SJCRH30 (cell line): Measurements from ENCODE around the gene RAD51. TPM values are rescaled to one million over a fixed set of nuclear protein-coding genes. Genes with fewer than 3 reads are reported as not detected.

Experiments used
- DNase-seq, 2 experiments: peaks; one replicate each; pipeline ENCODE4 v3.0.0-alpha.2; 2015 to 2020
- H3K27ac ChIP-seq: fragments of 250-450 bp; sonication (Bioruptor Pico); 2 replicates; pipeline ENCODE4 v1.5.1; 2020; ENCODE audit warnings: mild to moderate bottlenecking, moderate library complexity
- H3K27me3 ChIP-seq: fragments of 250-450 bp; sonication (Bioruptor Pico); 2 replicates; pipeline ENCODE4 v1.5.1; 2020; ENCODE audit warnings: mild to moderate bottlenecking, moderate library complexity
- H3K36me3 ChIP-seq: fragments of 250-450 bp; sonication (Bioruptor Pico); 2 replicates; pipeline ENCODE4 v1.5.1; 2020; ENCODE audit warnings: mild to moderate bottlenecking, moderate library complexity
- H3K4me1 ChIP-seq: fragments of 250-450 bp; sonication (Bioruptor Pico); 2 replicates; pipeline ENCODE4 v1.5.1; 2020; ENCODE audit warnings: mild to moderate bottlenecking, moderate library complexity
- H3K4me3 ChIP-seq: fragments of 250-450 bp; sonication (Bioruptor Pico); 2 replicates; pipeline ENCODE4 v1.5.1; 2020; ENCODE audit warnings: mild to moderate bottlenecking, moderate library complexity
- H3K9me3 ChIP-seq: fragments of 250-450 bp; sonication (Bioruptor Pico); replicated peaks from 2 replicates; pipeline ENCODE4 v1.5.1; 2020; ENCODE audit warnings: mild to moderate bottlenecking, moderate library complexity
- total RNA-seq: library from RNA; depleted of rRNA; stranded (reverse); fragments of >200 nt; shearing (Covaris generic); gene quantifications from 2 replicates; pipeline ENCODE4 v1.2.3, GENCODE V29; 2014

Gene RAD51
- total RNA-seq, 1 experiment from 2014 or later: 48.0 TPM

- Histone ChIP-seq H3K27ac (peak overlapping the region; percentile 92), H3K36me3 (peaks cover 12% of the 10 kb centered on the region), H3K9me3 (no peaks in the 10 kb centered on the region), H3K27me3 (no peaks in the 10 kb centered on the region), H3K4me3 (peak overlapping the region; percentile 72), H3K4me1 (peaks cover 5% of the 10 kb centered on the region)
- no peak for DNase-seq
Observed at GRCh38 chr15:40695469-40695890, 506 bp downstream of the RAD51 start.

- Histone ChIP-seq H3K4me1 (peaks cover 5% of the 10 kb centered on the region), H3K9me3 (no peaks in the 10 kb centered on the region), H3K27me3 (no peaks in the 10 kb centered on the region), H3K4me3 (peak overlapping the region; percentile 72), H3K36me3 (peaks cover 18% of the 10 kb centered on the region), H3K27ac (no peak overlapping the region)
- no peak for DNase-seq
Observed at GRCh38 chr15:40696228-40696627, 1.3 kb downstream of the RAD51 start.

GRCh38 chr15:40697916-40698315 is 2.9 kb downstream of the RAD51 start:
- peak; percentile 73 to 85 for DNase-seq
- H3K4me3 ChIP-seq: no peak overlapping the region
- H3K27me3 ChIP-seq: no peaks in the 10 kb centered on the region
- peak overlapping the region; percentile 0; the same call in 1 of the 2 replicates for H3K27ac ChIP-seq
- H3K36me3 ChIP-seq: peaks cover 30% of the 10 kb centered on the region
- peaks cover 5% of the 10 kb centered on the region for H3K4me1 ChIP-seq
- H3K9me3 ChIP-seq: no peaks in the 10 kb centered on the region

- H3K27me3 ChIP-seq: no peaks in the 10 kb centered on the region
- no peak overlapping the region for H3K27ac ChIP-seq
- peaks cover 5% of the 10 kb centered on the region for H3K4me1 ChIP-seq
- DNase-seq: peak in 1 of 2 experiments; percentile 25
- peaks cover 64% of the 10 kb centered on the region for H3K36me3 ChIP-seq
- H3K9me3 ChIP-seq: no peaks in the 10 kb centered on the region
- H3K4me3 ChIP-seq: no peak overlapping the region
Observed at GRCh38 chr15:40702077-40702476, 7.1 kb downstream of the RAD51 start.

GRCh38 chr15:40706121-40706520 is 11.1 kb downstream of the RAD51 start:
- no peak overlapping the region for H3K27ac ChIP-seq
- H3K4me1 ChIP-seq: no peaks in the 10 kb centered on the region
- peaks cover 69% of the 10 kb centered on the region for H3K36me3 ChIP-seq
- no peaks in the 10 kb centered on the region for H3K9me3 ChIP-seq
- no peak overlapping the region for H3K4me3 ChIP-seq
- no peak for DNase-seq
- no peaks in the 10 kb centered on the region for H3K27me3 ChIP-seq

GRCh38 chr15:40714144-40714543 is 19.2 kb downstream of the RAD51 start:
- Histone ChIP-seq H3K4me1 (no peaks in the 10 kb centered on the region), H3K27ac (no peak overlapping the region), H3K36me3 (peaks cover 68% of the 10 kb centered on the region), H3K27me3 (no peaks in the 10 kb centered on the region), H3K9me3 (no peaks in the 10 kb centered on the region), H3K4me3 (no peak overlapping the region)
- DNase-seq: no peak

- Histone ChIP-seq H3K9me3 (no peaks in the 10 kb centered on the region), H3K36me3 (peaks cover 67% of the 10 kb centered on the region), H3K27ac (no peak overlapping the region), H3K4me1 (no peaks in the 10 kb centered on the region), H3K27me3 (no peaks in the 10 kb centered on the region), H3K4me3 (no peak overlapping the region)
- DNase-seq: no peak
Observed at GRCh38 chr15:40716165-40716564, 21.2 kb downstream of the RAD51 start.

GRCh38 chr15:40721701-40722100 is 26.7 kb downstream of the RAD51 start:
- Histone ChIP-seq H3K9me3 (no peaks in the 10 kb centered on the region), H3K27ac (no peak overlapping the region), H3K36me3 (peaks cover 58% of the 10 kb centered on the region), H3K4me3 (no peak overlapping the region), H3K27me3 (no peaks in the 10 kb centered on the region), H3K4me1 (no peaks in the 10 kb centered on the region)
- DNase-seq: no peak

GRCh38 chr15:40722354-40722753 is 27.4 kb downstream of the RAD51 start:
- Histone ChIP-seq H3K27ac (no peak overlapping the region), H3K4me1 (no peaks in the 10 kb centered on the region), H3K36me3 (peaks cover 59% of the 10 kb centered on the region), H3K4me3 (no peak overlapping the region), H3K9me3 (no peaks in the 10 kb centered on the region), H3K27me3 (no peaks in the 10 kb centered on the region)
- no peak for DNase-seq

GRCh38 chr15:40722934-40723333 is 28.0 kb downstream of the RAD51 start:
- no peaks in the 10 kb centered on the region for H3K4me1 ChIP-seq
- H3K36me3 ChIP-seq: peaks cover 56% of the 10 kb centered on the region
- H3K27ac ChIP-seq: no peak overlapping the region
- H3K4me3 ChIP-seq: no peak overlapping the region
- no peaks in the 10 kb centered on the region for H3K9me3 ChIP-seq
- no peak for DNase-seq
- H3K27me3 ChIP-seq: no peaks in the 10 kb centered on the region

- Histone ChIP-seq H3K36me3 (peaks cover 57% of the 10 kb centered on the region), H3K4me3 (no peak overlapping the region), H3K27ac (no peak overlapping the region), H3K27me3 (no peaks in the 10 kb centered on the region), H3K9me3 (no peaks in the 10 kb centered on the region), H3K4me1 (no peaks in the 10 kb centered on the region)
- DNase-seq: no peak
Observed at GRCh38 chr15:40723919-40724318, 28.9 kb downstream of the RAD51 start.

- H3K9me3 ChIP-seq: no peaks in the 10 kb centered on the region
Observed at GRCh38 chr15:40731034-40731433, 36.1 kb downstream of the RAD51 start.

GRCh38 chr15:40736575-40736974 is 41.6 kb downstream of the RAD51 start:
- H3K9me3 ChIP-seq: no peaks in the 10 kb centered on the region
- DNase-seq: no peak
- no peaks in the 10 kb centered on the region for H3K4me1 ChIP-seq
- no peak overlapping the region for H3K4me3 ChIP-seq
- H3K27me3 ChIP-seq: no peaks in the 10 kb centered on the region
- peaks cover 71% of the 10 kb centered on the region for H3K36me3 ChIP-seq
- H3K27ac ChIP-seq: no peak overlapping the region

More at GRCh38 chr15:40731034-40731433, 36.1 kb downstream of the RAD51 start:
- peaks cover 78% of the 10 kb centered on the region for H3K36me3 ChIP-seq
- H3K27ac ChIP-seq: no peak overlapping the region
- no peaks in the 10 kb centered on the region for H3K4me1 ChIP-seq
- no peak for DNase-seq
- H3K27me3 ChIP-seq: no peaks in the 10 kb centered on the region
- no peak overlapping the region for H3K4me3 ChIP-seq

GRCh38 chr15:40737048-40737447 is 42.1 kb downstream of the RAD51 start:
- Histone ChIP-seq H3K27ac (no peak overlapping the region), H3K9me3 (no peaks in the 10 kb centered on the region), H3K4me1 (no peaks in the 10 kb centered on the region), H3K36me3 (peaks cover 66% of the 10 kb centered on the region), H3K4me3 (no peak overlapping the region), H3K27me3 (no peaks in the 10 kb centered on the region)
- DNase-seq: no peak

GRCh38 chr15:40739047-40739446 is 44.1 kb downstream of the RAD51 start:
- H3K36me3 ChIP-seq: peaks cover 62% of the 10 kb centered on the region
- H3K27me3 ChIP-seq: no peaks in the 10 kb centered on the region
- H3K4me3 ChIP-seq: no peak overlapping the region
- H3K4me1 ChIP-seq: peaks cover 6% of the 10 kb centered on the region
- DNase-seq: no peak
- no peaks in the 10 kb centered on the region for H3K9me3 ChIP-seq
- H3K27ac ChIP-seq: no peak overlapping the region

- Histone ChIP-seq H3K36me3 (peaks cover 54% of the 10 kb centered on the region), H3K27me3 (no peaks in the 10 kb centered on the region), H3K4me1 (peaks cover 10% of the 10 kb centered on the region), H3K4me3 (no peak overlapping the region), H3K27ac (no peak overlapping the region), H3K9me3 (no peaks in the 10 kb centered on the region)
- no peak for DNase-seq
Observed at GRCh38 chr15:40739854-40740253, 44.9 kb downstream of the RAD51 start.
